ENCODE measurements around the gene RAB27A. TPM values are rescaled to one million over a fixed set of nuclear protein-coding genes. Genes with fewer than 3 reads are reported as not detected.
A peak's percentile ranks its signal among the peaks of the same experiment; 100 is the strongest.

RAB27A gene
- total RNA-seq, 1 experiment from 2014 or later = 36.0 TPM

DNA sequence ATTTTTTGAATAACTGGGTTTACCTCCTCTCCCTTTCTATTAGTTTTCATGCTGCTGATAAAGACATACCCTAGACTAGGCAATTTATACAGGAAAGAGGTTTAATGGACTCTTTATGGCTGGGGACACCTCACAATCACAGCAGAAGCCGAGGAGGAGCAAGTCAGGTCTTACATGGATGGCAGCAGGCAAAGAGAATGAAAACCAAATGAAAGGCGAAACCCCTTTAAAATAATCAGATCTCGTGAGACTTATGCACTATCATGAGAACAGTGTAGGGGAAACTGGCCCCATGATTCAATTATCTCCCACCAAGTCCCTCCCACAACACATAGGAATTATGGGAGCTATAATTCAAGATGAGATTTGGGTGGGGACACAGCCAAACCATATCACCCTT, 90.9 kb downstream of the RAB27A start:
- TF ChIP-seq, protein P1, sequence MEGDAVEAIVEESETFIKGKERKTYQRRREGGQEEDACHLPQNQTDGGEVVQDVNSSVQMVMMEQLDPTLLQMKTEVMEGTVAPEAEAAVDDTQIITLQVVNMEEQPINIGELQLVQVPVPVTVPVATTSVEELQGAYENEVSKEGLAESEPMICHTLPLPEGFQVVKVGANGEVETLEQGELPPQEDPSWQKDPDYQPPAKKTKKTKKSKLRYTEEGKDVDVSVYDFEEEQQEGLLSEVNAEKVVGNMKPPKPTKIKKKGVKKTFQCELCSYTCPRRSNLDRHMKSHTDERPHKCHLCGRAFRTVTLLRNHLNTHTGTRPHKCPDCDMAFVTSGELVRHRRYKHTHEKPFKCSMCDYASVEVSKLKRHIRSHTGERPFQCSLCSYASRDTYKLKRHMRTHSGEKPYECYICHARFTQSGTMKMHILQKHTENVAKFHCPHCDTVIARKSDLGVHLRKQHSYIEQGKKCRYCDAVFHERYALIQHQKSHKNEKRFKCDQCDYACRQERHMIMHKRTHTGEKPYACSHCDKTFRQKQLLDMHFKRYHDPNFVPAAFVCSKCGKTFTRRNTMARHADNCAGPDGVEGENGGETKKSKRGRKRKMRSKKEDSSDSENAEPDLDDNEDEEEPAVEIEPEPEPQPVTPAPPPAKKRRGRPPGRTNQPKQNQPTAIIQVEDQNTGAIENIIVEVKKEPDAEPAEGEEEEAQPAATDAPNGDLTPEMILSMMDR (IDR thresholded peaks at IDR 0.05; ENCODE audit: unreplicated experiment) = no peak
- ChIA-PET CTCF (interaction anchor here (0.6 to 1.6 kb wide), 3 partner anchors 19 to 1389 kb away, joined by 3 to 6 read pairs (median 3); no protein-coding TSS in a partner anchor), POLR2A (interaction anchor here (3.0 kb wide), 2 partner anchors 23 to 120 kb away, joined by 11 to 22 read pairs; partner anchors contain the start of genes PIGB and PIGBOS1)
- Mint-ChIP-seq H3K4me3 (ENCODE audit: unreplicated experiment) (peak overlapping the region; percentile 30), H3K4me1 (ENCODE audit: insufficient read depth, unreplicated experiment) (peaks cover 6% of the 10 kb centered on the region), H3K27ac (ENCODE audit: low read depth, unreplicated experiment) (no peak overlapping the region), H3K36me3 (ENCODE audit: insufficient read depth, unreplicated experiment) (peaks cover 4% of the 10 kb centered on the region), H3K9me3 (ENCODE audit: unreplicated experiment) (peaks cover 8% of the 10 kb centered on the region), H3K27me3 (ENCODE audit: insufficient read depth, unreplicated experiment) (no peaks in the 10 kb centered on the region)
- no TSS peak for BruUV-seq (replicated peaks)
- no peak for DNase-seq (ENCODE audit: unreplicated experiment)
- intact Hi-C loops (cut with micrococcal nuclease) = no loop called here

GRCh38 chr15:55197719-55198118, 91.9 kb downstream of the RAB27A start:
- ChIA-PET CTCF (interaction anchor here (0.7 to 2.4 kb wide), 4 partner anchors 9 to 1234 kb away, joined by 3 to 12 read pairs (median 6); no protein-coding TSS in a partner anchor), POLR2A (interaction anchor here (1.0 to 3.0 kb wide), 9 partner anchors 9 to 211 kb away, joined by 3 to 22 read pairs (median 8); partner anchors contain the start of genes CCPG1, PIERCE2, PIGB and PIGBOS1)
- Mint-ChIP-seq H3K27ac (ENCODE audit: low read depth, unreplicated experiment) (no peak overlapping the region), H3K9me3 (ENCODE audit: unreplicated experiment) (peaks cover 8% of the 10 kb centered on the region), H3K36me3 (ENCODE audit: insufficient read depth, unreplicated experiment) (no peaks in the 10 kb centered on the region), H3K4me3 (ENCODE audit: unreplicated experiment) (no peak overlapping the region), H3K27me3 (ENCODE audit: insufficient read depth, unreplicated experiment) (no peaks in the 10 kb centered on the region), H3K4me1 (ENCODE audit: insufficient read depth, unreplicated experiment) (peaks cover 11% of the 10 kb centered on the region)
- DNase-seq (ENCODE audit: unreplicated experiment) = no peak
- TF ChIP-seq, protein P1 (IDR thresholded peaks at IDR 0.05; ENCODE audit: unreplicated experiment) = no peak
- intact Hi-C loops (cut with micrococcal nuclease) = loop anchor here (1.0 kb wide), 1 partner anchor 93 kb away; no protein-coding TSS in a partner anchor
- BruUV-seq (replicated peaks) = no TSS peak

GRCh38 chr15:55197362-55197705, 92.3 kb downstream of the RAB27A start:
- H3K36me3 Mint-ChIP-seq (ENCODE audit: insufficient read depth, unreplicated experiment) = peaks cover 1% of the 10 kb centered on the region
- DNase-seq (ENCODE audit: unreplicated experiment) = no peak
- TSS peak; percentile 58 for BruUV-seq (replicated peaks)
- no peak overlapping the region for H3K27ac Mint-ChIP-seq (ENCODE audit: low read depth, unreplicated experiment)
- intact Hi-C loops (cut with micrococcal nuclease) = loop anchor here (1.0 kb wide), 1 partner anchor 93 kb away; no protein-coding TSS in a partner anchor
- H3K4me3 Mint-ChIP-seq (ENCODE audit: unreplicated experiment) = no peak overlapping the region
- TF ChIP-seq, protein P1 (IDR thresholded peaks at IDR 0.05; ENCODE audit: unreplicated experiment) = no peak
- ChIA-PET POLR2A (interaction anchor here (0.7 to 3.0 kb wide), 16 partner anchors 8 to 211 kb away, joined by 3 to 22 read pairs (median 8); partner anchors contain the start of genes CCPG1, PIERCE2, PIGB and PIGBOS1), CTCF (interaction anchor here (0.7 to 2.4 kb wide), 5 partner anchors 9 to 1234 kb away, joined by 3 to 12 read pairs (median 6); no protein-coding TSS in a partner anchor)
- no peaks in the 10 kb centered on the region for H3K27me3 Mint-ChIP-seq (ENCODE audit: insufficient read depth, unreplicated experiment)
- H3K9me3 Mint-ChIP-seq (ENCODE audit: unreplicated experiment) = peaks cover 8% of the 10 kb centered on the region
- H3K4me1 Mint-ChIP-seq (ENCODE audit: insufficient read depth, unreplicated experiment) = peaks cover 13% of the 10 kb centered on the region

DNA sequence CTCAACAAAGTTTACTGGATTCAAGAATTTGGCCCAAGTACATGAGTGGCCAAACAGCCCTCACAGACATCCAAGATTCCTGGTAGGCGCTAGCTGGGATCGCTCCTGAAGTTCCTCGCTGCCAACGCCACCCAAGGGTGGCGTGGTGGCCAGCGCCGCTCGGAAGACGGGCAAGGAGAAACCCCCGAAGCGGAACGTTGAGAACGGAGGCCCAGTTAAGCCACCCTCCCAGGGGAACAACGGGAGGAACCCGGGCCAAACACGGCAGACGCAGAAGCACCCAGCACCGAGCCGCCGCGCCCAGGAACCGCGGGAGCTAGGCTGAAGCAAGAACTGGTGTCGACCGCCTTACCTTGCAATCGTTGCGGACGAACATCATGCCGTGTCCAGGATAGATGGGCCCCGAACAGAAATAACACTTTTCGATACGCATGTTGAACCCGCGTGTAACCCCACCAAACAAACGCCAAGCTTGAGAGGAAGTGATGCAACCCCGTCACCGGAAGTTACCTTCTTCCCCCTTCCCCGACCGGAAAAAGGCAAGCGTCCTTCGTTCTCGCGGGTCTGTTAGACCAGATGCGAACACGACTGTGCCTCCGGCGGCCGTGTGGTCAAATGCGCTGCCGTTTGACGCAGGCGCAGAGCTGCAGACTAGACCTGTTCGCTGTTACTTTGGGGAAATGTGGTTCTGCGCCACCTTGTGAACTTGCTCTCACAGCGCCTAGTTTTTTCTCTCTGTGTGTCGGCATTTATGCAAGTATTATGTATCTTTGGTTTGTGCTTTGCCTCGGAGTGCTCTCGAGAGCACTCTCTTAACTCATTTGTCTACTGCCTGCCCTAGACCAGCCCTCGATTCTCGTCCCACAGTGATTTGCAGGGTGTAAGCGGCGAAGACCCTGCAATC, 92.9 kb downstream of the RAB27A start, which contains the start of gene RSL24D1:
Gene RSL24D1 (minus strand): TSS at position 484 of the 904 bp plus-strand sequence. CDS start 51 bp downstream, at position 433.
- Mint-ChIP-seq H3K4me3 (ENCODE audit: unreplicated experiment) (no peak within 1 kb of the TSS), H3K27me3 (ENCODE audit: insufficient read depth, unreplicated experiment) (no peaks in the 10 kb centered on the region), H3K27ac (ENCODE audit: low read depth, unreplicated experiment) (no peak within 1 kb of the TSS), H3K4me1 (ENCODE audit: insufficient read depth, unreplicated experiment) (peaks cover 18% of the 10 kb centered on the region), H3K9me3 (ENCODE audit: unreplicated experiment) (peaks cover 8% of the 10 kb centered on the region), H3K36me3 (ENCODE audit: insufficient read depth, unreplicated experiment) (peaks cover 8% of the 10 kb centered on the region)
- DNase-seq (ENCODE audit: unreplicated experiment) = peak; percentile 99
- TSS peak; percentile 59 for BruUV-seq (replicated peaks)
- TF ChIP-seq, protein P1 (IDR thresholded peaks at IDR 0.05; ENCODE audit: unreplicated experiment) = peak; percentile 22
- ChIA-PET POLR2A (interaction anchor here (0.7 to 3.0 kb wide), 18 partner anchors 10 to 1238 kb away, joined by 3 to 22 read pairs (median 6); partner anchors contain the start of genes CCPG1, PIERCE2, PIGB and PIGBOS1), CTCF (interaction anchor here (0.5 to 2.4 kb wide), 5 partner anchors 11 to 1316 kb away, joined by 4 to 12 read pairs (median 6); no protein-coding TSS in a partner anchor)
- intact Hi-C loops (cut with micrococcal nuclease) = loop anchor here (1.0 kb wide), 1 partner anchor 94 kb away; no protein-coding TSS in a partner anchor
